H9 (cell line): ENCODE data around the gene GSN. TPM values are rescaled to one million over a fixed set of nuclear protein-coding genes. Genes with fewer than 3 reads are reported as not detected.

ENCODE experiments used
- DNase-seq: peaks from one replicate; pipeline ENCODE4 v3.0.0-alpha.2; 2017
- H2AFZ ChIP-seq: one replicate; pipeline ENCODE4 v1.6.1; 2013; ENCODE audit warnings: mild to moderate bottlenecking, low read length, control low read depth, moderate library complexity
- H2AK5ac ChIP-seq: 2 replicates; pipeline ENCODE4 v1.6.1; 2013; ENCODE audit warnings: low read length, control low read depth, mixed read lengths; ENCODE audit not compliant: insufficient read length
- H2BK120ac ChIP-seq: one replicate; pipeline ENCODE4 v1.6.1; 2013; ENCODE audit warnings: low read depth, mild to moderate bottlenecking, low read length, control low read depth, inconsistent platforms; ENCODE audit not compliant: poor library complexity, severe bottlenecking
- H2BK12ac ChIP-seq: 2 replicates; pipeline ENCODE4 v1.6.1; 2013; ENCODE audit warnings: low read length, control low read depth, mixed read lengths, low read depth; ENCODE audit not compliant: insufficient read length
- H2BK15ac ChIP-seq: 2 replicates; pipeline ENCODE4 v1.6.1; 2013; ENCODE audit warnings: low read depth, low read length, control low read depth
- H2BK20ac ChIP-seq: one replicate; pipeline ENCODE4 v1.6.1; 2013; ENCODE audit warnings: low read depth, mild to moderate bottlenecking, low read length, control low read depth, inconsistent platforms; ENCODE audit not compliant: poor library complexity, severe bottlenecking
- H2BK5ac ChIP-seq: 2 replicates; pipeline ENCODE4 v1.6.1; 2013; ENCODE audit warnings: low read length, control low read depth, mixed read lengths; ENCODE audit not compliant: insufficient read length
- H3K14ac ChIP-seq: 2 replicates; pipeline ENCODE4 v1.6.1; 2013; ENCODE audit warnings: low read length, control low read depth; ENCODE audit not compliant: insufficient read depth
- H3K18ac ChIP-seq: 2 replicates; pipeline ENCODE4 v1.6.1; 2013; ENCODE audit warnings: low read depth, mild to moderate bottlenecking, mixed read lengths, low read length, control low read depth; ENCODE audit not compliant: insufficient read length
- H3K23ac ChIP-seq: 2 replicates; pipeline ENCODE4 v1.6.1; 2013; ENCODE audit warnings: low read length, control low read depth, mixed read lengths, low read depth; ENCODE audit not compliant: insufficient read length
- H3K23me2 ChIP-seq: 2 replicates; pipeline ENCODE4 v1.6.1; 2013; ENCODE audit warnings: low read depth, mild to moderate bottlenecking, mixed read lengths, low read length, control low read depth; ENCODE audit not compliant: insufficient read length, poor library complexity, severe bottlenecking
- H3K27ac ChIP-seq: 2 replicates; pipeline ENCODE4 v1.5.1; 2013; ENCODE audit warnings: low read length, control low read depth, mixed read lengths, low read depth; ENCODE audit not compliant: insufficient read length
- H3K27me3 ChIP-seq: 2 replicates; pipeline ENCODE4 v1.6.1; 2013; ENCODE audit warnings: low read length, control low read depth, inconsistent platforms; ENCODE audit not compliant: insufficient read depth
- H3K4ac ChIP-seq: 2 replicates; pipeline ENCODE4 v1.6.1; 2013; ENCODE audit warnings: low read depth, mild to moderate bottlenecking, control low read depth, inconsistent platforms, low read length, moderate library complexity
- H3K4me1 ChIP-seq: 2 replicates; pipeline ENCODE4 v1.6.1; 2013; ENCODE audit warnings: low read length, control low read depth, inconsistent platforms; ENCODE audit not compliant: insufficient read depth
- H3K4me2 ChIP-seq: 2 replicates; pipeline ENCODE4 v1.6.1; 2013; ENCODE audit warnings: low read length, control low read depth, mixed read lengths; ENCODE audit not compliant: insufficient read length, insufficient read depth
- H3K56ac ChIP-seq: 2 replicates; pipeline ENCODE4 v1.6.1; 2013; ENCODE audit warnings: low read depth, mild to moderate bottlenecking, mixed read lengths, low read length, control low read depth; ENCODE audit not compliant: insufficient read length
- H3K79me1 ChIP-seq: 2 replicates; pipeline ENCODE4 v1.6.1; 2013; ENCODE audit warnings: low read depth, mild to moderate bottlenecking, moderate library complexity, low read length, control low read depth, inconsistent platforms; ENCODE audit not compliant: insufficient read depth, poor library complexity, severe bottlenecking
- H3K79me2 ChIP-seq: 2 replicates; pipeline ENCODE4 v1.6.1; 2013; ENCODE audit warnings: low read length, control low read depth, inconsistent platforms; ENCODE audit not compliant: insufficient read depth
- H3K9ac ChIP-seq: 2 replicates; pipeline ENCODE4 v1.6.1; 2013; ENCODE audit warnings: low read length, control low read depth, mixed read lengths; ENCODE audit not compliant: insufficient read length; ENCODE audit errors: extremely low read depth
- H3K9me3 ChIP-seq: one replicate; pipeline ENCODE4 v1.6.1; 2013; ENCODE audit warnings: low read depth, low read length, inconsistent platforms; ENCODE audit not compliant: control insufficient read depth
- H3T11ph ChIP-seq: one replicate; pipeline ENCODE4 v1.6.1; 2013; ENCODE audit warnings: mild to moderate bottlenecking, low read length, control low read depth, inconsistent platforms
- H4K20me1 ChIP-seq: one replicate; pipeline ENCODE4 v1.6.1; 2013; ENCODE audit not compliant: control insufficient read depth, insufficient read length, insufficient read depth
- H4K5ac ChIP-seq: 2 replicates; pipeline ENCODE4 v1.6.1; 2013; ENCODE audit warnings: low read depth, mild to moderate bottlenecking, mixed read lengths, low read length, control low read depth; ENCODE audit not compliant: insufficient read length
- H4K8ac ChIP-seq: replicated peaks from 2 replicates; pipeline ENCODE4 v1.6.1; 2013; ENCODE audit warnings: low read length, control low read depth, mixed read lengths, low read depth; ENCODE audit not compliant: insufficient read length
- H4K91ac ChIP-seq: 2 replicates; pipeline ENCODE4 v1.6.1; 2013; ENCODE audit warnings: low read depth, mild to moderate bottlenecking, moderate library complexity, mixed read lengths, low read length, control low read depth; ENCODE audit not compliant: insufficient read length
- H3K27ac Mint-ChIP-seq, 3 experiments: 2 replicates in 2 of 3; 3 replicates in 1 of 3; pipeline ENCODE4 v1.8.0; 2020 to 2021; ENCODE audit warnings: mixed read lengths in 3 of 3, mild to moderate bottlenecking in 1 of 3, moderate library complexity in 1 of 3
- H3K27me3 Mint-ChIP-seq: 2 replicates; pipeline ENCODE4 v1.8.0; 2021; ENCODE audit warnings: low read depth, mild to moderate bottlenecking, moderate library complexity, mixed read lengths
- H3K36me3 Mint-ChIP-seq, 3 experiments: 2 replicates in 2 of 3; 3 replicates in 1 of 3; pipeline ENCODE4 v1.8.0; 2020 to 2021; ENCODE audit warnings: low read depth in 3 of 3, mixed read lengths in 3 of 3; ENCODE audit not compliant: insufficient read depth in 1 of 3
- H3K4me1 Mint-ChIP-seq, 2 experiments: 2 replicates each; pipeline ENCODE4 v1.8.0; 2020; ENCODE audit warnings: mixed read lengths in 2 of 2
- H3K4me3 Mint-ChIP-seq, 2 experiments: 2 replicates in 1 of 2; 3 replicates in 1 of 2; pipeline ENCODE4 v1.8.0; 2020 to 2021; ENCODE audit warnings: mild to moderate bottlenecking in 2 of 2, mixed read lengths in 2 of 2, moderate library complexity in 1 of 2
- H3K9me3 Mint-ChIP-seq, 2 experiments: 2 replicates in 1 of 2; 3 replicates in 1 of 2; pipeline ENCODE4 v1.8.0; 2020; ENCODE audit warnings: mild to moderate bottlenecking in 2 of 2, mixed read lengths in 2 of 2, moderate library complexity in 1 of 2
- WGBS: extraction: QIAGEN DNeasy Blood & Tissue Kit; methylation state at CpG from one replicate; pipeline ENCODE4 v1.1.7; 2013; ENCODE audit warnings: missing lambda C conversion rate, low lambda C conversion rate, mixed read lengths; ENCODE audit not compliant: insufficient read length; ENCODE audit errors: extremely low coverage; 5-methylcytosine and 5-hydroxymethylcytosine counted together
- total RNA-seq: library from RNA; stranded (reverse); gene quantifications from 2 replicates; pipeline ENCODE4 v1.2.1, GENCODE V29; 2021
- TF ChIP-seq, protein P1 (sequence below): fragments of 200-600 bp; sonication (generic); conservative IDR thresholded peaks from 3 replicates; pipeline ENCODE4 v1.8.0; 2021; ENCODE audit warnings: antibody characterized with exemption, mild to moderate bottlenecking

GSN gene
- total RNA-seq, 1 experiment from 2014 or later, result 14.9 TPM

DNA sequence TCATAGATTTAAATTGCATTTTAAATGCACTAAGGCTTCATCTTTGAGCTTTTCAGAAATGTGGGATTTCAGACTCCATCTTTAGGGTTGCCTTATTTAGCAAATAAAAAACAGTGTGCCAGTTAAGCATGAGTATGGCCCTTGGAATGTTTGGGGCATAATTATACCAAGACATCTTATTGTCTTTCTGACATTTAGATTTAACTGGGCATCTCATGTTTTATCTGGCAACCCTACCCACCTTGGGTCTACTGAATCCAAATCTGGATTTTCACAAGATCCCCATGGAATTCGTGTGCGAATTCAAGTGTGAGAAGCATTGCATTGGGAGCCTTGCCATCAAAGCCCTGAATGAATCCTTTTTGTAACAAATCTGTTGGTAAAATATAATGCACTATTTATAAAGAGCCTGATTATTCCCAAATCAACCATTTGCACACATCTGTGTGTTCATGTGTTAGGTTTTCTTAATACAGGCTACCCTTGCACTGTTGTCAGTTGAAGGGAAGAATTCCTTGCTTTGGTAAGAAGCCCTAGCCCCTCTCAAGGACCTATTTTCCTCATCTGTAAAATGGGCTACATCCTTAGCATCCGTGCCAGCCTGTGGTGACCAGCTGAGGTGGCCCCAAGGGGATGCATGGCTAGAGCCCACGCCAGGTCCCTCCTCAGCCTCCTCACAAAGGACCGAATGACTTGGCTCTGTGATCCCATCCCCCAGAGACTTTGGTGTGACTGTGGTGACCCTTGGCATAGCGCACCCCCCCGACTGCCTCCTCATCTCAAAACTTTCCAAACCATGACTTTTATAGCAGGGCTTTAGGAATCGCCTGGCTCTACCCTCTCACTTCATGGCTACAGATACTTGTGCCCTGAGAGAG is 8.1 kb downstream of the GSN start:
- no peak for DNase-seq
- Histone ChIP-seq H4K5ac (no peak overlapping the region), H2AFZ (no peak overlapping the region), H2AK5ac (no peak overlapping the region), H4K91ac (no peak overlapping the region), H3K4me1 (peaks cover 3% of the 10 kb centered on the region; the same call in 1 of the 2 replicates), H3K23ac (no peak overlapping the region), H2BK20ac (no peak overlapping the region), H3K9ac (no peak overlapping the region), H3K27ac (no peak overlapping the region), H3K9me3 (no peaks in the 10 kb centered on the region), H2BK120ac (no peak overlapping the region), H2BK5ac (no peak overlapping the region), H4K8ac (no peak overlapping the region), H3K79me1 (no peaks in the 10 kb centered on the region), H3K14ac (no peak overlapping the region), H2BK12ac (no peak overlapping the region), H3K27me3 (peaks cover 20% of the 10 kb centered on the region; the same call in 1 of the 2 replicates), H3K79me2 (no peaks in the 10 kb centered on the region), H2BK15ac (no peak overlapping the region), H3T11ph (no peak overlapping the region), H3K23me2 (no peaks in the 10 kb centered on the region), H3K56ac (no peak overlapping the region), H3K18ac (no peak overlapping the region), H4K20me1 (no peaks in the 10 kb centered on the region), H3K4me2 (no peak overlapping the region), H3K4ac (no peak overlapping the region)
- WGBS, result no CpG with 5 or more reads among the region's 8 CpGs
- H3K27me3 Mint-ChIP-seq, result peaks cover 90% of the 10 kb centered on the region
- no peak overlapping the region for H3K27ac Mint-ChIP-seq
- H3K9me3 Mint-ChIP-seq, result no peaks in the 10 kb centered on the region
- H3K4me3 Mint-ChIP-seq, result no peak overlapping the region
- TF ChIP-seq, protein P1, sequence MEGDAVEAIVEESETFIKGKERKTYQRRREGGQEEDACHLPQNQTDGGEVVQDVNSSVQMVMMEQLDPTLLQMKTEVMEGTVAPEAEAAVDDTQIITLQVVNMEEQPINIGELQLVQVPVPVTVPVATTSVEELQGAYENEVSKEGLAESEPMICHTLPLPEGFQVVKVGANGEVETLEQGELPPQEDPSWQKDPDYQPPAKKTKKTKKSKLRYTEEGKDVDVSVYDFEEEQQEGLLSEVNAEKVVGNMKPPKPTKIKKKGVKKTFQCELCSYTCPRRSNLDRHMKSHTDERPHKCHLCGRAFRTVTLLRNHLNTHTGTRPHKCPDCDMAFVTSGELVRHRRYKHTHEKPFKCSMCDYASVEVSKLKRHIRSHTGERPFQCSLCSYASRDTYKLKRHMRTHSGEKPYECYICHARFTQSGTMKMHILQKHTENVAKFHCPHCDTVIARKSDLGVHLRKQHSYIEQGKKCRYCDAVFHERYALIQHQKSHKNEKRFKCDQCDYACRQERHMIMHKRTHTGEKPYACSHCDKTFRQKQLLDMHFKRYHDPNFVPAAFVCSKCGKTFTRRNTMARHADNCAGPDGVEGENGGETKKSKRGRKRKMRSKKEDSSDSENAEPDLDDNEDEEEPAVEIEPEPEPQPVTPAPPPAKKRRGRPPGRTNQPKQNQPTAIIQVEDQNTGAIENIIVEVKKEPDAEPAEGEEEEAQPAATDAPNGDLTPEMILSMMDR, result no peak
- H3K4me1 Mint-ChIP-seq, result peaks cover 14 to 22% of the 10 kb centered on the region in 2 experiments
- H3K36me3 Mint-ChIP-seq, result no peaks in the 10 kb centered on the region
